HG03575 (cell line): ENCODE results near the gene RIT2.

Source experiments
- ATAC-seq: cut with Tn5 transposase; IDR thresholded peaks from one replicate; pipeline ENCODE4 v1.9.1; 2021; ENCODE audit not compliant: unreplicated experiment, insufficient number of reproducible peaks, low FRiP score; ENCODE audit errors: extremely low read depth

Gene RIT2

DNA sequence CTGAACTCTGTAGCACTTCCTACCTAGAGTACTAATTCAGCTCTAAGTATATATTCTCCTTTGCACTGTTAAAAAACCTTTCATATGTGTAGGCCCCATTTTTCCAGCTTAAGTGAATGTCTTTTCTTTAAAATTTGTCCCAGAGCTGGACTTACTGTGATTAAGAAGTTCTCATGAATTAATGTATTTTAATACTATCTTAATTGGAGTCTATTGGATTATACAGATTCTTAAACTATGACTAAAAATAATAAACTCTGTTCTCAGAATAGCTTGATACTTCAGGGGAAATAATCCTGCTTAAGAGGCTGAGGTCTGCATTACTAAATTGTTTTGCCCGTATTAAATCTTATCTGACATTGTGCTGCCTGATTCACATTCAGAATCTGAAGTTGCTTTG is 223.3 kb downstream of the RIT2 start:
- ATAC-seq: no peak

DNA sequence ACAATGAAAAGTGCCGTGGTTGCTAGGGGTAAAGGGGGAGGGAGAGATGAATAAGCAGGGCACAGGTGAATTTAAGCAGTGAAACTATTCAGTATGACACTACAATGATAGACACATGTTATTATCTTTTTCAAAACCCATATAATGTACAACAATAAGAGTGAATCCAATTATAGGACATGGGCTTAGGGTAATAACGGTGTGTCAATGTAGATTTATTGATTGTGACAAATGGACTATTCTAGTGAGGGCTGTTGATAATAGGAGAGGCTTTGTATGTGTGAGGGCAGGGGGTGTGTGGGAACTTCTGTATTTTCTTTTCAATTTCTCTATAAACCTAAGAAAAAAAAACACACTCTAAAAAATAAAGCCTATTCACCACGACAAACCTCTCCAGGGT is 223.8 kb downstream of the RIT2 start:
- ATAC-seq: no peak

DNA sequence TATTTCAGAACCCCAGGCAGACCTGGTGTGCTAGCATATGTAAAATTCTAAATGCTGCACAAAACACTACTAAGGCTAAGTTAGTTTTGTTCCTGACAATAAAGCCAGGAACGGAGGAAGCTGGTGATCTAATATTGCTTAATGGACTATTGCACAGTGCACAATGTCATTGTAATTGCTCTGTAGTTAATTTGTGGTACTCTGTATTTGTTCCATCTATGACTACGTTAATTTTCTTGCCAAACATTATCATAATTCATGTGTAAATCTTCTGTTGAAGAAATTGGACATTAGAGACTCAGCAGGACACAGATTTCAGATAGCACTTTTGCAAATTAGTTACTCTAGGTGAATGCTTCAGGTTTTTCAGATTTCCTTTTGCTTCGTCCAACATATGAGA is 232.3 kb downstream of the RIT2 start:
- no peak for ATAC-seq

DNA sequence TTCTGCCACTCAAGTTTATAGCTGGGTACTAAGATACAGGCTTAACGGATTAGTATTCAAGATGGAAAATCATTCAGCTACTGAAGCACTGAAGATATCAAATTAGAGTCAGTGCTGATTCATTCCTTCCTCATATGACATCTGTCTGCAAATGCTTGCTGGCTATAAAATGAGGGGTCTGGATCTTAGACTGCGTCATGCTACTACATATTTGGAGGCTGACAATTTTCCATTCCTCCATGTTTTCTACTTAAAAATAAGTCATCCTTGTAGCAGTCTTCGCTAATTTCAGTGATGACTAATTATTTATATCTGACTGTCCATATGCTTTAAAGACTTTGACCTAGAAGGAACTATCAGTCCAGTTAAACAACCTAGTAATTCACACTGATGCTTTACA is 233.4 kb downstream of the RIT2 start:
- ATAC-seq: no peak

DNA sequence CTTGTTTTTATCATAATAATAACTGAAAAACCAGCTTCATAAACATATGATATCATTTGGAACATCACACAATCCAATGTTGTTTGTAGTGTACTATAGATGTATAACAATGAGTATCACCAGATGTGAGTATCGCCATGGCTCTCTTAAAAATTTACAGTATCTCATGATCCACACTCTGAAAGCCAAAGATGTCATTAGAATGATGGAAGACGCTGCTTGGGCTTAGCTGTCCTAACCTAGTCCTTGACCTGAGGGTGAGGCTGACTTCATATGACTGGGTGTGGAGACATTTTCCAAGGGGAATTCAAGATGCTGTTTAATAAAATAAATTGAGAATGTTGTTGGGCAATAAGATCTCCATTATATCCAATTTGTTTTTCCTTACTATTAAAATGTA is 242.6 kb downstream of the RIT2 start:
- no peak for ATAC-seq

DNA sequence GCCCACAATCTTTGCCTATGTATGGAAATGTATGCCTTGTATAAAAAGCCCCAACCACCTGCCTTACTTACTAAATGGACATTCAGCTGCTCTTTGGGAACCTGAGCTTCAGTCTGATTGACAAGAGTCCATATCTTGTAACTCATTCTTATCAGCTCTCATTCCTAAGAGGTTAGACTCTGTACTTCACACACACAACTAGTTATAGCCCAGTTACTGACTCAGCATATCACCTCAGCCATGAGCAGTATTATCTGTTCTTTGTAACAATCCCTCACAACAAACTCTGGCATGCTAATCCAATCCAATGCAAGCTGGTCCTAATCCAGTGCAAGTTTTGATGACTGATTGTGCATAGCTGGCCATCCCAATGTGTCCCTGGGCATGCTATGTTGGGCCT is 250.6 kb downstream of the RIT2 start:
- ATAC-seq: no peak

DNA sequence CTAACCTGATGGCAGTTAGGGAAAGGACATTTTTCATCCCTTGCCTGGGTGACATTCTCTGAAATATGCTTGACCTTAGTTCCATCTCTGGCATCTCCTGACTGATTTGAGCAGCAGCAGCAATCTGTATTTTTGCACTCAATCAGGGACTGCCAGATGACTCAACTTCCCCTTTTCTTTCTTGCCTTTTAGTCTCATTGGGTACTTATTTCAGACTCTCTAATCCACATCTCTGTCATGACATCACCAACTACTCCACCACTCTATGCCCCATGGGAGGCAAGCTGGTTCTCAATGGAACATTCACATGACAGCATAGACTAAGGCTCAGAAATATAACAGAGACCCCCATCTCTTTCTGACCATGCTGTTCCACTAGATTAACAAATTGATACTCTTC is 254.2 kb downstream of the RIT2 start:
- no peak for ATAC-seq

DNA sequence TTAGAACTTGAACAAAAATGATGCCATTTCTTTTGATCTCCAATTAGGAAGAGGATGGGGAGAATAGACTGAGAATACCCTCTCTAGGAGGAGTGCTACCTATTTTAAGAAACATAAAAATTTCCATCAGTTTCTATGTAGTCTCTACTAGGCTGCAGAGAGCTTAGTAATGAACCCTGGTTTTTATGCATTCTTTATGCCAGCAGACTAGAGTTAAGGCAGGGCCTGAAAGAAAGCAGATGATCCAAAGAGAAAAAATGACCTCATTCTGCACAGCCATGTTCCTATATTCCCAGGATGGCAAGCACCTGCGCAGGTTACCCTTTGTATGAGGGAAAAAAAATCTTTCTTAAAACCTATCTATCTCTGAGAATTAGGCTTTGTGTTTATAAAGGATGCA is 254.9 kb downstream of the RIT2 start:
- no peak for ATAC-seq

DNA sequence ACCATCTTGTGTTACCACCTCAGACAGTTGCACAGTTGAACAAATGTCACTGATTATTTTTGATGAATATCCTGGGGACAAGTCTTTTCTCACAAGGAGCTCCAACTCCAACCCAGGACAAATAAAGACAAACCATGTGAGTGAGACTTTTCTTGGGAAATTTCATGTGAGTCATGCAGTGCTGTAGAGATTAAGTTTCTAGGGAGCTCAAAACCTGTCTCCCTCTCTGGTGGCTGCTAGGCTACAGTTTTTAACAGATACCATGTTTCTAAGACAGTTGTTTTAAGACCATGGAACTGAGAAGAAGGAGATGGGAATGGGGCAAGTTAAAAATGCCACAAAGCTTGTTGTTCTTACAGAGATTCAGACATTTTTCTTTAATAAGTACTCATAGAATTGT is 255.5 kb downstream of the RIT2 start:
- ATAC-seq: no peak

DNA sequence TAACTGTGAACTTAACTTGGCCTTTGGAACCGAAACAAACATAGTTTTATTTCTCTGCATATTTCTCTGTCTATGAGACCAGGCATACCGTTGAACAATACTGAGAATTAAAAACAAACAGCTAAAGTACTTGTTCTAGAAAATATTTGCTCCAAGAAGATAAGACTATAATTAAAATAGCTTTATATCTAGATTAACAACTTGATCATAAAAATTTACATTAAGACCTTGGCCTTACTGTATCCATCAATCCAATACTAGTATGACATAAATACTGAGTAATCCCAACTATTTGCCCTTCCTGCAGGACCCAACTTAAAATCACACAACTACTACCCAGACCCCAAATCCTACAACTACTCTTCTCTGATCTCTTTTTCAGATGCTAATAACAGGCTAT is 260.9 kb downstream of the RIT2 start:
- ATAC-seq: no peak

DNA sequence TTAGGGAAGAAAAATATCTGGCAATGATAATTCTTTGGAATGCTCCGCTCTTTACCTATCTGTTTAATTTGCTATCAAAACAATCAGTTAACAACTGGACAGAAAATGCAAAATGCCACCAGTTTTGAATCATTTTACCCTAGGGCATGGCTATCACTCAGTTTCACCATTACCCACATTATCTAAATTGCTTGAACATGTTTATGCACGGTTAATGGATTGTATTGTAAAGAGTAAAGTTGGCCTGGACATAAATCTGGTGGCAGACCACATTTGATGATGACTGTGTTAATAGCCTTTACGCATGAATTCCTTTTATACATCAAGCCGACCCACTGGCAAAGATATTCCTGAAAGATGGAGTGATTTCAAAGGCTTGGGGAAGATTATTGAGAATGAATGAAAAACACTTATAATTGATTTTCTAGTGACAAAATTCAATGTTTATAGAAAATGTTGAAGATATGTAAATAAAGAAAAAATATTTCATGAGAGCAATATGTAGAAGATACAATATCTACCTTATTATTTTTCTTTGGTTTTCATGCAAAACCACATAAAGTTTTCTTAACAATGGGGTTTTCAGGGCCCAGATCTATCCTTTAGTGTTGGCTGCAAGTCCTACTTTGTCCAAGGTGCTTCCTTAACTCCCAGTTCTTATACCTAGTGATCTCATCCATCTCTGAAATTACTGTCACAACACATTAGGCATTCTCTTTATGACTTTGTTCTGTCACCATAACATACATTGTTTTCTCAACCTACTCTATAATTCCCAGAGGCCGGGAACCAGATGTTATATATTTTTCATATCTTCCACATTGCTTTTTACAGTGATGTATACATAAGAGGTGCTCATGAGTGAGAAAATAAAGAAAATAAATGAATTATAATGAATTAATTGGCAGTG is 265.1 kb downstream of the RIT2 start:
- ATAC-seq: no peak

DNA sequence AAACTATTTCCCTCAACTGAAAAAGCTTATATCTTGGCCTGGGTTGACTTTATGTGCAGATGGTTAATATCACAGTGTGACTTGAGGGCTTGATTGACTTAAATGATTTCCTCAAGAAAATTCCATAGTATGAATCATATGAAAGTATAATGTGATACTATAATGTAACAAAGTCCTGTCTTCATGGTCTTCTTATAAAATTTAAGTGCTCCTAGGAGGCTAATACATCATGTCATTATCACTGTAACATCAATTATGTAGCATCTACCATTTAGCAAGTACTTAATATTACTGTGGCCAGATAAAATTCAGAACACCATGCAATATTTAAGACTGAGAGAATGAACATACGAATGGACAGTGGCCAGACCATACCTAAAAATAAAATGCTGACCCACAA is 276.1 kb downstream of the RIT2 start:
- ATAC-seq: no peak

DNA sequence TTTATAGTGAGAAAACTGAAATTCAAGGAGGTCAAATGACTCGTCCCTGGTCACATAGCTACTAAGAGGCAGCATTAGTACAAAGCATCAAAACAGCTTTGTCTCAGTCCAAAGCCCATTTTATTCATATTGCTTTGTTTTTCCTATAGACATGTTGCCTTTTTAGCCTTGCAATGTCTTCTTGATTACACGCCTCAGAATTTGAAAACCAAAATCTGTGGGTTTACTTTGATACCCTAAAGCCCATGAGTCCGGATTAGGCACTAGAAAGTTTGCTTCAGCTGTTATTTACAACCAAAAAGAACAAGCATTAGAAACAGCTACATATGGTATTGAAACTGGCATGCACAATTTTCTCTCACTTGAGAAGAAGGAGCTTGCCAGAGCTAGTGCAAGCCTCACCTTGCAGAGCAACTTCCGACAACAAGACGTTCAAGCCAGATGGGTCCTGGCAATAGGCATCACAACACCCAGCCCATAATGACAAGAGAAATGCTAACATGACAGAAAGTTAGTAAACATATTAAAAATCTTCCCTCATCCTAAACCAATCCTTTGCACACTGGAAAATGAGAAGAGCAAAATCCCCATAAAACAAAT is 276.8 kb downstream of the RIT2 start:
- ATAC-seq: no peak

DNA sequence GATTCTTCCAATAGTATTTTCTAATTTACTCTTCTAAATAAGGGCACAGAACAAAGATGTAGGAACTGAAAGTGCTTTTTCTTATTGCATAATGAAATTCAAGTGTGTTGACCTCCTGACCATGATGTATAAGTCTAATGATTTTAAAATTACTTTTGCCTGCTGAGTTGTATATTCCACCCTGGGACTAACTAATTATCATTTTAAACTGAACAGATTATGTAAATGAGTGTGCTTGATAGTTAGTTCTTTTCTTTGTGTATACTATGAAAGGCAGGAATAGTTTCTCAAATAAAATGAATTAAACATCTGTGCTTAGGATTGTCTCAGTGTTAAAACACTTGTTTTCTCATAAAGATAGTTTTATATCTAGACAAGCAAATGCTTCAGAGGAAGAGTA is 284.5 kb downstream of the RIT2 start:
- no peak for ATAC-seq

DNA sequence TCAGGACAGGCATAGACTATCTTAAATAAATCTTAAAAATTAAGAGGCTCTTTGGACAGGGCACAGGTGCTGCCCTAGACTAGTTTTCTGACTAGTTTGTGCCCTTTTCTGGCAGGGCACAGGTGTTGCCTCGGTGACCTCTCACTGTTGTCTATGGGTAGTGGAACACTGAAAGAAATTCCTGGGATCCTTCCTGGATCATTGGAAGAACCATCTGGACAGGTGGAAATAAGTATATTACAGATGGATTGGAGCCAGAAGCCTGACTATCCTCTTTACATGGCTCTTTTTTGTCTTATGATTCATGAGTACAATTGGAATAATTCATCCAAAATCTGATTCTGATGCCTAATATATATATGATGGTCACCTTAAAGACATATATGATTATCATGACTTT is 286.6 kb downstream of the RIT2 start:
- no peak for ATAC-seq

DNA sequence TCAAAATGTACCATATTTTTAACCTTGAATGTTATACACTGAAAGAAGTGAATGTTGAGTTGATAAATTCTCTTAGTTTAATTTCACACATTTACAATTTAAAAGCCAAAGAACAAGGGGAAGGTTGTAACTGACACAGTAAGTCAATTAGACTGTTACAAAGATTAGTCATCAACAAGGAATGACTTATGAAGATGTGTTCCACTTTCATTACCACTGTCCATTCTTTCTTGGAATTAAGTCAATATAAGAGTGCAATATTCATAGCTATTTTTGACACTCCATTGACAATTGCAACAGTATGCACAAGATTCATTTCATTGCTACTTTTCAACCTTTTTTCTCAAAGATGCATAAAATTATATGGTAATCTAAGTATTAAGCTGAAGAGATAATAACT is 291.3 kb downstream of the RIT2 start:
- no peak for ATAC-seq

DNA sequence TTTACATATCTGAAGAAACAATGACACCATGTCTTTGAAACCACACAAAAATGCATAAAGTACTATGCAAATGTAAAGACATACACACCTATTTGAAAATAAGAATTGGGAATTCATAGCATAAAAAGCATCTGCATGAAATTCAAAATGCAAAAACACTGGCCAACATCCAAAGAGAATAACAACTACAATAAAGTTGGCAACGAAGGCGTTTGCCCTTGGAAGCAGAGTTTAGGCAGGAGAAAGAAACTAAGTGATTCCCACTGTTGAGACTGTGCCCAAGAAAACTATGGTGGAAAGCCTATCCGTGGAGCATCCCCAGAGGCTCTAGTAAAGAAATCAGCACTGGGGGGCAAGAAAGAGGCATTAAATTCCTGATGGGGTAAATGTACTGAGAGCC is 292.8 kb downstream of the RIT2 start:
- no peak for ATAC-seq

DNA sequence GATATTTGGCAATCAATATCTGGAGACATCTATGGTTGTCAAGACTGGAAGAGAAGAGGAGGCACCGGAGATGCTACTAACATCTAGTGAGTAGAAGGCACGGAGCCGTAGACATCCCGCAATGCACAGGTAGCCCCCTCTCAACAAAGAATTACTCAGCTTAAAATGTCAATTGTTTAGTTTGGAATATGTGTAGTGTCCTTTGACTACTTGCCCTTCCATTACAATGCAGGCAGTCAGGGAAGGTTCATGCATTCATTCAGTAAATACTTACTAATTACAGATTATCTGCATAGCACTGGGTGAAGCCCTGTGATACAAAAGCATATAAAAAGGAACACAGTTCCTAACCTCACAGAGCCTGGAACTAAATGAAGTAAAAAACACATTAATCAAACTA is 294.0 kb downstream of the RIT2 start:
- ATAC-seq: no peak

DNA sequence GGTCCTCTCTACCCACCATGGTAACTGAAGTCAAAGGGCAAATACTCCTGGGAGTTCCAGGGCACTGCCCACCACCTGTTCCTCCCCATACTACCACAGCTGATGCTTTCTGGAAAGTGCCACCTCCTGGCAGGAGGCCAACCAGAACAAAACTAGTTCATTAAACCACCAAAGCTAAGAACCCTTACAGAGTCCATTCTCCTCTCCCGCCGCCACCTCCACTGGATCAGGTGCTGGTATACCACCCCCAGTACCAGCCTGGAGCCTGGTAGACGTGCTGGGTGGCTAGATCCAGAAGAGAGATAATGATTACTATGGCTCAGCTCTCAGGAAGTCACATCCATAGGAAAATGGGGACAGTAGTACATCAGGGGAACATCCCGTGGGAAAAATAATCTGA is 300.9 kb downstream of the RIT2 start:
- no peak for ATAC-seq

DNA sequence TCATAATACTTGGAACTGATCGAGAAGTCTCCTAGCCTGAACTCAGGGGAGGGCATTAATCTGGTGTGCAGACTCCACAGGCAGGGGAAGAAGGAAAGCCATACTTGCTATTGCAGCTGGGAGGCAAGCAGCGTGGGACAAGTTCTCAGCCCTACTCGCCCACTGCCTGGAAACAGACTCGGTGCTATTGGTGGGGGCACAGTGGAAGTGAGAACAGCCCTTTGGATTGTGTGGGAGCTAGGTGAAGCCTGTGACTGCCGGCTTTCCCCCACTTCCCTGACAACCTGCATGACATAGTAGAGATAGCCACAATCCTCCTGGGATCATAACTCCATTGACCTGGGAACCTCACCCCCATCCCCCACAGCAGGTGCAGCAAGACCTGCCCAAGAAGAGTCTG is 301.3 kb downstream of the RIT2 start:
- ATAC-seq: no peak

DNA sequence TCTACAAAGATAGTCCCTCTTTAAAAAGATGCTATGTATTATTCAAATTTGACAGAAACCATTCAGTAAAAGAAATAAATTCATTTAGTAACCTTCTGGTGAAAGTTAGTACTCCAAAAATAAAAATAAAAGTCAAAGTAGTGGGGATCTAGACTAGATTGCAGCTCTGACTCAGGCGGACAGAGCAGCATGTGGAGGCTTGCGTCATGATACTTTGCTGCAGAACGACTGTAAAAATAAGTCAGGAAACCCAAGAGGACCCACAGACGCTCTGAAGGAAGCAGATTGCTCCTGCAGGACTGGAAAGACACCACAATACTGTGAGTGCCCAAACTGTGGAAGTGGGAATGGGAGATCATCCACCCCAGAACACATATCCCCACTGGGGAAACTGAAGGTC is 301.9 kb downstream of the RIT2 start:
- ATAC-seq: no peak
